Memory B cell (primary cell): ENCODE results near the gene C17orf114.
A peak's percentile ranks its signal among the peaks of the same experiment; 100 is the strongest.
"Not testable (repeated sequence)": the region's sequence is repeated elsewhere in the genome, so short reads cannot be mapped to it uniquely, and the experiment has no call there.

ENCODE experiments used
- ATAC-seq: fragments of 150-1000 bp; cut with Tn5 transposase; 2 replicates; pipeline ENCODE4 v1.10.0; 2021; ENCODE audit warnings: low read depth, mild to moderate bottlenecking, moderate library complexity
- DNase-seq, 2 donors: peaks; one replicate each; pipeline ENCODE4 v3.0.0; 2022; ENCODE audit warnings: low spot score in 2 of 2
- H3K27ac Mint-ChIP-seq: one replicate; pipeline ENCODE4 v1.8.0; 2022; ENCODE audit warnings: mild to moderate bottlenecking, moderate library complexity, mixed read lengths
- H3K27me3 Mint-ChIP-seq: one replicate; pipeline ENCODE4 v1.8.0; 2022; ENCODE audit warnings: mixed read lengths
- H3K36me3 Mint-ChIP-seq: one replicate; pipeline ENCODE4 v1.8.0; 2022; ENCODE audit warnings: mild to moderate bottlenecking, mixed read lengths
- H3K4me1 Mint-ChIP-seq: one replicate; pipeline ENCODE4 v1.8.0; 2022; ENCODE audit warnings: mixed read lengths
- H3K4me3 Mint-ChIP-seq: one replicate; pipeline ENCODE4 v1.8.0; 2022; ENCODE audit warnings: mild to moderate bottlenecking, moderate library complexity, mixed read lengths
- H3K9me3 Mint-ChIP-seq: one replicate; pipeline ENCODE4 v1.8.0; 2022; ENCODE audit warnings: mixed read lengths

C17orf114 gene

GRCh38 chr17:4836221-4836620, 34.1 kb upstream of the C17orf114 start:
- peaks cover 11% of the 10 kb centered on the region for H3K36me3 Mint-ChIP-seq
- H3K27me3 Mint-ChIP-seq: no peaks in the 10 kb centered on the region
- peaks cover 43% of the 10 kb centered on the region for H3K4me1 Mint-ChIP-seq
- no peak overlapping the region for H3K4me3 Mint-ChIP-seq
- no peaks in the 10 kb centered on the region for H3K9me3 Mint-ChIP-seq
- DNase-seq (no peak), ATAC-seq (no peak)
- H3K27ac Mint-ChIP-seq: peak overlapping the region; percentile 65

DNA sequence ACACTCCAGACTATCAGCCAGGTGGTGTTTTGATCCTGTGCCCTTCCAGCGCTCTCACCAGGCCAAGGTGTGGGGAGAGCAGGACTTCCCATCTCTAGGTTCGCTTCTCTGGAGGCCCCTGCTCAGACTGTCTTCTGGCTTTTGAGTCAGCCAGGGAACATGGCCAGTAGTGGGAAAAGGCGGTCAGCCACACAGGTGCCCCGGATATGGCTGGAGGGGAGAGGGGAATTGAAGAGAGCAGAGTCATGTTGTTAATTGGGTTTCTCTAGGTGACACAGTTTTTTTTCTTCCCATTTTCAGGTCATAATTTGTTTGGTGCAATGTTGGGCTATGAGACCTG, 32.5 kb upstream of the C17orf114 start:
- Mint-ChIP-seq H3K36me3 (peaks cover 8% of the 10 kb centered on the region), H3K27ac (peak overlapping the region; percentile 94)

DNA sequence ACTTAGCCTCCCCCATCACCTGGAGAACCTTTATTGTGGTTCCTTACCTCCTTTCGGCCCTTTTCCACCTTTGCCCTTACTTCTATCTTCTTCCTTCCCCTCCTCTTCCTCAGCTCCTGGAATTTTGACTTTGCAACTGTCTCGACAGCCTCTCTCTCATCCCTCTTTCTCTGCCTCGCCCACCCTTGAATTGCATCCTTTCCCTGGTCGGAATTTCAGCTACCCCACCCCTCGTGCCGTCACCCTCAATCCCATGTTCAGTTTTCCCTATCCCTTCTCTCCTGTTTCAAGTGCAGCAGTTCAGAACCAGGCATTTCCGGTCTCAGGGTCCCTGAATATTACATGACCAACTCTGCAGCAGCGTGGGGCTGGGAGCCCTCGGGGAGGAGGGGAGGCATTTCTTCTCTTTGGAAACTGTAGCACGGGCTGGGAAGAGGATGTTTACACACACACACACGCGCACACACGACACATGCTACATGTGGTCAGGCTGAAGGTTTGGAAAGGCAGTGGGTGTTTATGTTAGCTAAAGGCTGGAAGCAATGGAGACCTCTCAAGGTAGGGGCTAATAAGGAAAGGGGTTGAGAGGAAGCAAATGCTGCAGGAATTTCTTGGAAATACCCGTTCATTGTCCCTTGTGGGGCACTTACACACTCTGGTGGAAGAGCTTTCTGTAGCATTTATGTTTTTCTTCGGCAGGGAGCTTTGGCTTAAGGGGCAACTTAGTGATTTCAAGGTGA, 32.0 kb upstream of the C17orf114 start:
- no peak for ATAC-seq

More for the DNA sequence above, 32.5 kb upstream of the C17orf114 start:
- Mint-ChIP-seq H3K4me1 (peaks cover 33% of the 10 kb centered on the region), H3K4me3 (peak overlapping the region; percentile 92), H3K9me3 (no peaks in the 10 kb centered on the region), H3K27me3 (no peaks in the 10 kb centered on the region)
- DNase-seq: no peak
- ATAC-seq: no peak

DNA sequence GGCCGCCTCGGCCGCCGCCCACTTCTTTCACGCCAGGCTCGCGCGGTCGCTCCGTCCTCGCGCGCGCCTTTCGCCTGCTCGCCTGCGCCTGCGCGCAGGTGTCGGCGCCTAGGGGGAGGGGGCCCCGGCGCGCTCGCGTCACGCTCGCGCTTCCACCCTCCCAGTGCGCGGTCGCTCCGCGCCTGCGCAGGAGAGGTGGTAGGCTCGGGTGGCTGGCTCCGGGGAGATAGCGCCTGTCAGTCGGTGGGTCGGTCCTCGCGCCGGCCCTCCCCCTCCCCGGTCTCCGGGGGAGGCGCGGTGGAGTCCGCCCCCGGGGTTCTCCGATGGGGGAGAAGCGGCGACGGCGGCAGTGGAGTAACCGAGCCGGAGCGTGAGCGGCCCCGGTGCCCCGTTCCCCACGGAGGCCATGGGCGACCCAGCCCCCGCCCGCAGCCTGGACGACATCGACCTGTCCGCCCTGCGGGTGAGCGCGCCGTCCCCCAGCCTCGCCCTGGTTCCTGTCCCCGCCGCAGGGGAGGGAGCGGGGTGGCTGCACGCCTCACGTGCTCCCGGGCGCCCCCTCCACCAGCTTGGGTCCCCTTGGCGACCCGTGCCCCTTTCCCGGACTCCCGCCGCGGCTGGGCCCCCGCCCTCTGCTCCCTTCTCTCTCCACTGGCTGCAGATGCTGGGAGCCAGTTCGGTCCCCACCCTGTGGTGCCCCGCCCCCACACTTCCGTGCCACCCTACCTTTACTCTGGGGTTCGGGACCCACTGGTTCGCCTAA, 31.2 kb upstream of the C17orf114 start, which contains the start of gene MINK1:
Gene MINK1, plus strand, starts transcription at position 163 of the 763 bp plus-strand sequence. Its CDS starts 244 bp downstream, at position 407.
- H3K27me3 Mint-ChIP-seq: no peaks in the 10 kb centered on the region
- peak within 1 kb of the TSS; percentile 95 for H3K4me3 Mint-ChIP-seq
- peak; percentile 77 to 84 for DNase-seq
- H3K4me1 Mint-ChIP-seq: peaks cover 27% of the 10 kb centered on the region
- H3K27ac Mint-ChIP-seq: peak within 1 kb of the TSS; percentile 94
- H3K9me3 Mint-ChIP-seq: no peaks in the 10 kb centered on the region
- H3K36me3 Mint-ChIP-seq: peaks cover 6% of the 10 kb centered on the region
- ATAC-seq: peak; percentile 93

More for the DNA sequence above, 32.0 kb upstream of the C17orf114 start:
- H3K27ac Mint-ChIP-seq: peak overlapping the region; percentile 94
- peaks cover 6% of the 10 kb centered on the region for H3K36me3 Mint-ChIP-seq
- H3K9me3 Mint-ChIP-seq: no peaks in the 10 kb centered on the region
- no peak for DNase-seq
- H3K27me3 Mint-ChIP-seq: no peaks in the 10 kb centered on the region
- H3K4me1 Mint-ChIP-seq: peaks cover 28% of the 10 kb centered on the region
- peak overlapping the region; percentile 92 for H3K4me3 Mint-ChIP-seq

- not testable (repeated sequence) for H3K36me3 Mint-ChIP-seq, H3K9me3 Mint-ChIP-seq, DNase-seq, H3K27me3 Mint-ChIP-seq
- peak overlapping the region; percentile 95 for H3K4me3 Mint-ChIP-seq
- ATAC-seq: peak; percentile 18
- peak overlapping the region; percentile 94 for H3K27ac Mint-ChIP-seq
- H3K4me1 Mint-ChIP-seq: peaks cover 25% of the 10 kb centered on the region
Measured at GRCh38 chr17:4832829-4833177, 30.7 kb upstream of the C17orf114 start.

DNA sequence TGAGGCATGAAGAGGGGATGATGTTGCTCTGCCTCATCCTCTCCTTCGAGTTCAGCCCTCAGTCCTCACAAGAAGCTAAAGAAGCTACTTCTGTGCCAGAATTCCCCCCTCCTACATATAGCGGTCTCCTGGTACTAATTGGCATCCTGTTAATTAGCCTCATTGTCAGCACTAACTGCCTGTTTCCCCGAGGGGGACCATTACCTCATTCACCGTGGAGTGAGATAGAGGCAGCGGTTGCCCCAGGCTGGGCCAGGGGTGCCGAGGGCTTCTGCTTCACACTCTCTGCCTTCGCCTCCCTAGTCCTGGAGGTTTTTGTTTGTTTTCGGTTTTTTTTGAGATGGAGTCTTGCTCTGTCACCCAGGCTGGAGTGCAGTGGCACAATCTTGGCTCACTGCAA, 25.3 kb upstream of the C17orf114 start:
- ATAC-seq (no peak), DNase-seq (no peak)
- H3K4me1 Mint-ChIP-seq: no peaks in the 10 kb centered on the region
- H3K4me3 Mint-ChIP-seq: no peak overlapping the region
- H3K9me3 Mint-ChIP-seq: no peaks in the 10 kb centered on the region
- H3K36me3 Mint-ChIP-seq: peaks cover 4% of the 10 kb centered on the region
- H3K27me3 Mint-ChIP-seq: no peaks in the 10 kb centered on the region
- no peak overlapping the region for H3K27ac Mint-ChIP-seq

DNA sequence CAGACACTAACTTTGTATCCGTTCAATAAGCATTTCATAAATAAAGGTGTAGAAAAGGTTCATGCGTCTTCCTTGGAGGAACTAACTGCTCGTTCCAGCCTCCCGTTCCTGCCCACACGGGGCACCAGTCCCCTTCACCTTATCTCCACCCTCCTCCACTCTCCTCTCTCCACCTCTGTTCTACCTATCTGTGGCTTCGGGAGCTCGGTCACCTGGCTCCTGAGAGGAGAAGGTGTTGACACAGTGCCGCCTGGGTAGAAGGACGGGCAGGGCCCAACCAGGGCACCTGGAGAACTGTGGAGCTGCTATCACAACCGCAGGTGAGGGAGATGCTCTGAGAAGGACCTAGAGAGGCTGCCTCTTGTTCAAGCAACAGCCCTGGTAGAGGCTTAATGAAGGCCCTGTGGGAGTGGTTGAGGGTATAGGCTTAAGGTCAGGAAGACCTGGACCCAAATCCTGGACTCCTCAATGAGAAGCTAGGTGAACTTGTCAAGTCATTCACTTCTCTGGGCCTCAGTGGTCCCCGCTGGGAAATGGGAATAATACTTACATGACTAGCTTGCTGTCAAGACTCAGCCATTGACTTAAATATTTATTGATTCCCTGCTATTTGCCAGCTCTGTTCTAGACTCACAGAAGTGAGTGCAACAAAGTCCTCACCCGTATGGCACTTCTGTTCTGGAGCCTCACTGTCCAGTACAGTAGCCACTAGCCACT, 21.4 kb upstream of the C17orf114 start:
- Mint-ChIP-seq H3K4me1 (no peaks in the 10 kb centered on the region), H3K27ac (no peak overlapping the region), H3K9me3 (no peaks in the 10 kb centered on the region), H3K27me3 (no peaks in the 10 kb centered on the region), H3K4me3 (no peak overlapping the region), H3K36me3 (peaks cover 6% of the 10 kb centered on the region)
- ATAC-seq (no peak), DNase-seq (no peak)

DNA sequence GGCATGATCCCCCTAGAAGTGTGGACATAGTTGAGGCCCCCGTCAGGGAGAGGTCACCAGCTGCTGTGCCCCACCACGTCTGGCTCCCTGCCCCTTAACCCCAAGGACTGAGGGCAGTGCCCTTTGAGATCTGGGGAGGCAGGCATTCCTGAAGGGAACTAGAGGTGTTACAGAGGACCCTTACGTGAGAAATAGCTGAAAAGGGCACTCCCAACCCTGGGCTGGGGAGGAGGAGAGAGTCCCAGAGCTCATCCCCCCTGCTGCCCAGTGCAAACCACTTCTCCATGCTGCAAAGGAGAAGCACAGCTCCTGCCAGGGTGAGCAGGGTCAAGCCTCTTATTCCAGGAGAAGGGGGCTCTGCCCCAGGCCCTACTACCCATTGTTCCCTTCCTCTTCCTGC, 20.7 kb upstream of the C17orf114 start:
- H3K9me3 Mint-ChIP-seq: no peaks in the 10 kb centered on the region
- H3K4me1 Mint-ChIP-seq: peaks cover 1% of the 10 kb centered on the region
- DNase-seq (no peak), ATAC-seq (no peak)
- H3K4me3 Mint-ChIP-seq: no peak overlapping the region
- no peak overlapping the region for H3K27ac Mint-ChIP-seq
- peaks cover 7% of the 10 kb centered on the region for H3K36me3 Mint-ChIP-seq
- H3K27me3 Mint-ChIP-seq: no peaks in the 10 kb centered on the region

DNA sequence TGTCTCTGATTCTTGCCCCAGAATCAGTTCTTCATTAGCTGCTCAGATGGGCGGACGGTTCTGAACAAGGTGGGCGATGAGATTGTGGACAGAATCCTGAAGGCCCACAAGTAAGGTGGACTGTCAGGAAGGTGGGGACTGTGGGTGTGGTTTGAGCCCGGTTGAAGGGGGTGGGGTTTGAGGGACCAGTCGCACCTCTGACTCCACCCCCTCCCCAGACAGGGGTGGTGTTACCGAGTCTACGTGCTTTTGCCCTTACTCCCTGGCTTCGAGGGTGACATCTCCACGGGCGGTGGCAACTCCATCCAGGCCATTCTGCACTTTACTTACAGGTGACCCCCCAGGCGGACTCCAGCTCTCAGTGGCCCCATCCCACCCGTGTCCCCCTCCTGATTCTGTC, 16.1 kb upstream of the C17orf114 start:
- Mint-ChIP-seq H3K4me3 (no peak overlapping the region), H3K9me3 (no peaks in the 10 kb centered on the region), H3K27me3 (no peaks in the 10 kb centered on the region), H3K36me3 (peaks cover 27% of the 10 kb centered on the region), H3K4me1 (peaks cover 7% of the 10 kb centered on the region), H3K27ac (no peak overlapping the region)
- no peak for ATAC-seq
- no peak for DNase-seq

DNA sequence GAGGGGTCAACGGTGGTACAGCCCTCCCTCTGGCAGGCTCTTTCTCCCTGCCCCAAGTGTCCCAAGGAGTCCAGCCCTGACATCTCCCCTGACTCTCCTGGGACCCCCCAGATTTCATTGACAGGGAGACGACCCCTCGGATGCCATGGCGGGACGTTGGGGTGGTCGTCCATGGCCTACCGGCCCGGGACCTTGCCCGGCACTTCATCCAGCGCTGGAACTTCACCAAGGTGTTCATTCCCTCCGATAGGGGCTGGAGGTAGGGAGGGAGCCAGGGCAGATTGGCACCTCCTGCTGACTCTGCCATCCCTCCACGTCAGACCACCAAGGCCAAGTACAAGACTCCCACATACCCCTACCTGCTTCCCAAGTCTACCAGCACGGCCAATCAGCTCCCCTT, 14.7 kb upstream of the C17orf114 start:
- ATAC-seq: no peak
- H3K36me3 Mint-ChIP-seq: peaks cover 24% of the 10 kb centered on the region
- no peaks in the 10 kb centered on the region for H3K27me3 Mint-ChIP-seq
- H3K9me3 Mint-ChIP-seq: no peaks in the 10 kb centered on the region
- no peak overlapping the region for H3K4me3 Mint-ChIP-seq
- no peak for DNase-seq
- no peak overlapping the region for H3K27ac Mint-ChIP-seq
- H3K4me1 Mint-ChIP-seq: peaks cover 7% of the 10 kb centered on the region

DNA sequence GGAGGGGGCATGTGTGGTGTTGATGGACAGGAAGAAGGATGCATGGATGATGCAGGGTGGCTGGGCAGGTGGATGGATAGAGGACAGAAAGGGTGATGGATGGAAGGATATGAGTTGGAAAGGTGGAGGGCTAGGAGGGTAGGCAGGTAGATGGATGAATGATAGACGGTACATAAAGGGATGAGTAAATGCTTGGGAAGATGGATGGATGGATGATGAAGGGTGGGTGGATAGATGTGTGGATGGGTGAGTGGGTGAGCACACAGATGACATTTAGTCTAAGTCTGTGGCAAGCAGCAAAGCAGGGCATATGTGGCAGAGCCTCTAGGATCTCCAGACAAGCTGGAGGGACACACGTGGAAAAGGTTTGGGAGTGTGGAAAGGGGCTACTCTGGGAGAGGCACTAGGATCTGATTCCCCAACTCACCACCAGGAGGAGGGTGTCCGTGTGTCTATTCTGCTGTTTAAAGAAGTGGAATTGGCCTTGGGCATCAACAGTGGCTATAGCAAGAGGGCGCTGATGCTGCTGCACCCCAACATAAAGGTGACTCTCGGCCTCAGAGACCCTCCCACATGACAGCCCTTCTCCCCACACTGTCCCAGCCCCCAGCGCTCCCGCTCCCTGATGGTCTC, 13.0 kb upstream of the C17orf114 start:
- no peak overlapping the region for H3K4me3 Mint-ChIP-seq
- H3K4me1 Mint-ChIP-seq: peaks cover 9% of the 10 kb centered on the region
- H3K36me3 Mint-ChIP-seq: peaks cover 28% of the 10 kb centered on the region
- DNase-seq: no peak
- H3K9me3 Mint-ChIP-seq: no peaks in the 10 kb centered on the region
- no peaks in the 10 kb centered on the region for H3K27me3 Mint-ChIP-seq
- H3K27ac Mint-ChIP-seq: no peak overlapping the region
- ATAC-seq: no peak

GRCh38 chr17:4812690-4813089, 10.6 kb upstream of the C17orf114 start:
- DNase-seq: no peak
- H3K4me3 Mint-ChIP-seq: no peak overlapping the region
- peaks cover 32% of the 10 kb centered on the region for H3K36me3 Mint-ChIP-seq
- ATAC-seq: no peak
- no peaks in the 10 kb centered on the region for H3K9me3 Mint-ChIP-seq
- peaks cover 16% of the 10 kb centered on the region for H3K4me1 Mint-ChIP-seq
- no peaks in the 10 kb centered on the region for H3K27me3 Mint-ChIP-seq
- no peak overlapping the region for H3K27ac Mint-ChIP-seq

GRCh38 chr17:4811471-4811870, 9.3 kb upstream of the C17orf114 start:
- Mint-ChIP-seq H3K4me1 (peaks cover 19% of the 10 kb centered on the region), H3K9me3 (no peaks in the 10 kb centered on the region), H3K27me3 (no peaks in the 10 kb centered on the region), H3K4me3 (no peak overlapping the region), H3K27ac (no peak overlapping the region), H3K36me3 (peaks cover 24% of the 10 kb centered on the region)
- no peak for DNase-seq
- ATAC-seq: no peak
